ENCODE measurements around the gene RAET1L.
"Not testable (repeated sequence)": the region's sequence is repeated elsewhere in the genome, so short reads cannot be mapped to it uniquely, and the experiment has no call there.

RAET1L gene

DNA sequence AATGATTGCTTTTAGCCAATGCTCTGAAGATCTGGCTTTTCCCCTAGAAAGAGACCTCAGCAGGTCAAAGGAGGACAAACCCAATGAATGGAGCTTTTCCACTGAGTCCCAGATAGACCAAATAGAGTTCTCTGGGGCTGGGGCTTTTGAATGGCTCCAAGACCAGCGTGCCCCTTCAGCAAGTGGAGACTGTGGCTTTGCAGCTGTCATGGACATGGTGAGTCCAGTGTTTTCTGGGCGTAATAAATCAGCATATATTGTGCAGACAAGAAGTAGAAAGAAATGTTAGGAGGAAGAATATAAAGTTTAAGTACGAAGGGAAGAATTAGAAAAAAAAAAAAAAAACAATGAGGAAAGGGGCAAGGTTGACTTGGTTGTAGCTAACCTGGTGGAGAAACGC lies 33.5 kb downstream of the RAET1L start:
- no peak overlapping the region for H3K4me3 Mint-ChIP-seq

DNA sequence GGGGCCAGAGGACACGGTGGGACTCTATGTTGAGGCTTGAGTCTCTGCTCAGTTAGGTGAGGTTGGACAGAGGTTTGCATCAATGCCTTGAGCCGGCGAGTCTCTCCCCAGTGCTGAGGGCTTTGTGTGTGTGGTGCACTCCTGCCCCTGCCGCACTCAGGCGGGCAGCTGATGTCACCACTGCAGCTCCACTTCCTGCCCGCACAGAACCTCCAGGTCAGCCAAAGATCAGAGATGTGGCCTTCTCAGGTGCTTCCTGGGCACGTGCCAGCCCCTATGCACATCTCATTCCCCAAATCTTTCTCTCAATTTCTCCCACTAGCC lies 33.9 kb downstream of the RAET1L start:
- H3K9me3 Mint-ChIP-seq, H3K36me3 Mint-ChIP-seq, H3K27ac Mint-ChIP-seq: not testable (repeated sequence)
- Mint-ChIP-seq H3K4me3 (peak overlapping the region; percentile 81), H3K4me1 (peaks cover 24% of the 10 kb centered on the region), H3K27me3 (peaks cover 77% of the 10 kb centered on the region)

More for the DNA sequence above, 33.5 kb downstream of the RAET1L start:
- H3K36me3 Mint-ChIP-seq, result peaks cover 3% of the 10 kb centered on the region
- peaks cover 24% of the 10 kb centered on the region for H3K4me1 Mint-ChIP-seq
- no peak overlapping the region for H3K27ac Mint-ChIP-seq
- peaks cover 76% of the 10 kb centered on the region for H3K27me3 Mint-ChIP-seq
- H3K9me3 Mint-ChIP-seq, result peaks cover 8% of the 10 kb centered on the region

DNA sequence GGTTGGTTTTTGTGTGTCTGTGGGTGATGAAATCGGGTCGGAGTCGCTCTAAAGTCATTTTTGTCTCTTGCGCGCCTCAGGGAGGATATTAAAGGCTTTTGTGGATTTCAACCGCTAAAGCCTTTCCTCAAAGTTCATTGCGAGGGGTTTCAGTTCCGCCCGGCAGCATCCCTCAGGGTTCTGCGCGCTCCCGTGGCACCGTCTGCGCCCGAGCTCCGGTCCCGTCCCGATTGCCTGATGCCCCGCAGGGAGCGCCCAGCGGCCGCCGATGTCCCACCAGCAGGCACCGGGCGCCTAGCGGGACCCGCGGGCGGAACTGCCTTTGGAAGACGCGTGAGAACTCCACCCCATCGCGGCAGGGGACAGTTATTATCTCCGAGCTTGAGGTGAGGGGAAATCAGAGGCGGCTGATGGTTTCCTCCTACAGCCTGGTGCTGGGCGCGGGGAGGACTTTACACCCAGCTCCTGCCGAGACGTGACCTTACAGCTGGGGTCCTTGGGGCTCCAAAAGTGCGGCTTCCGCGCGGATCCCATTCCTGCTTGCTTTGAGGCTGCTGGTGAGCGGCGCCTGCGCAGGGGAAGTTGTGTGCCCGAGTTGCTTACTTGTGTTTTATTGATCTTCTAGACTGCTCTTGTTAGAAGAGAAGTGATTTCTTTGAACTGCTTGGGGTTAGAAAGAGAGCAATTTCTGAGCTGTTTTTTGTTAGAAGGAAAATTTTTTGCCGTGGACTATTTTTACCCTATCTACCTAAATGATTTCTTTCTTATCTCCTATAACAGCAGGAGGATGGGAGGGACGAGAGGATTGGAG lies 34.5 kb downstream of the RAET1L start:
- Mint-ChIP-seq H3K36me3 (peaks cover 3% of the 10 kb centered on the region), H3K27ac (no peak overlapping the region), H3K27me3 (peaks cover 80% of the 10 kb centered on the region), H3K4me3 (peak overlapping the region; percentile 81), H3K4me1 (peaks cover 24% of the 10 kb centered on the region), H3K9me3 (peaks cover 8% of the 10 kb centered on the region)

DNA sequence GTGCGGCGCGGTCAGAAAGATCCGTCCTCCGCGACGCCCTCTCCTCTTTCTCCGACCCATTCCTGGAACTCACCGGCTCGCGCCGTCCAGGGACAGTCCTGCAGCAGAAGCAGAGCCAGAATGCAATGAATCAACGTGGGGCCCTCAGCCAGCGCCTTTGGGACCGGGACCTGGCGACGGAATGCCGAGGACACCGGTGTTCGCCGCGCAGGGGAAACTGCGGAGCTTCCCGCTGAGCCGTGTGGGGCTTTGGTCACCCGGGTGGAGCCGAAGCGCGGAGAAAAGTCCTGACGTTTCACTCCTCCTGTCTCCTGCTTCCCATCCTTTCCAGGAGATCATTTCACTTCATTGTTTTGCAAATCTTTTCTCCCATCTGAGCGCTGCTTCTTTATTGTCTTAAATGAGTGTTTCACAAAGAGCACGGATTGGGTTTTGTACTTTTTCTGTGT lies 35.1 kb downstream of the RAET1L start:
- Mint-ChIP-seq H3K27ac (no peak overlapping the region), H3K9me3 (peaks cover 8% of the 10 kb centered on the region), H3K36me3 (peaks cover 3% of the 10 kb centered on the region), H3K4me3 (peak overlapping the region; percentile 81), H3K27me3 (peaks cover 79% of the 10 kb centered on the region), H3K4me1 (peaks cover 24% of the 10 kb centered on the region)

DNA sequence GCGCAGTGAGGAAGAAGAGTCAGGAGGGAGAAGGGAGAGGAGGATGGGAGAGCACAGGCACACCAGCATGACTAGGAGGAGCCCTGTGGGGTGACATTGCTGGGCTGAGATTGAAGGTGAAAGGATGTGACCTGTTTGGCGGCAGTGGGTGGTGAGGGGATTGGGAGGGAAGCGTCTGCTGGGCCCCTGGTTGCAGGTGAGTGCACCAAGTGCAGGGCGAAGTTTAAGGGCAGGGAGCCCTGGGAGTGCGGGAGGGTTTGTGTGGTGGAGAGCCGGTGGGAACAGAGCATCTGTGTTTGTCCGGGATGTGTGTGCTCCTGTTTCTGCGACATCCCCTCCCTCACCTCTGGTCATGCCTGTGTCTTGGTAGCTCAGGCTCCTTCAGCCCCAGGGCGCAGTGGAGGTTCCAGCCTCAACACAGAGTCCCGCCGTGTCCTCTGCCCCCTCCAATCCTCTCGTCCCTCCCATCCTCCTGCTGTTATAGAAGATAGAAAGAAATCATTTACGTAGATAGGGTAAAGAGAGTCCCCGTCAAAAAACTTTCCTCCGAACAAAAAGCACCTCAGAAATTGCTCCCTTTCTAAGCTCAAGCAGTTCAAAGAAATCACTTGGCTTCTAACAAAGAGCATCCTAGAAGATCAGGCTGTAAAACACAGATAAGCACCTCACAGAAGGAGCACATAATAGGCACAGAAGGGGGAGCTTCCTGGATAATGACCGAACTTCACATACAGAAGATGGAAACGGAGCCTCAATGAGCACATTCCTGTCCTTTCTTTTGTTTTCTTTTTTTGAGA lies 36.6 kb downstream of the RAET1L start:
- H3K4me3 Mint-ChIP-seq, result peak overlapping the region; percentile 24
- peaks cover 3% of the 10 kb centered on the region for H3K36me3 Mint-ChIP-seq
- H3K27ac Mint-ChIP-seq, result no peak overlapping the region

DNA sequence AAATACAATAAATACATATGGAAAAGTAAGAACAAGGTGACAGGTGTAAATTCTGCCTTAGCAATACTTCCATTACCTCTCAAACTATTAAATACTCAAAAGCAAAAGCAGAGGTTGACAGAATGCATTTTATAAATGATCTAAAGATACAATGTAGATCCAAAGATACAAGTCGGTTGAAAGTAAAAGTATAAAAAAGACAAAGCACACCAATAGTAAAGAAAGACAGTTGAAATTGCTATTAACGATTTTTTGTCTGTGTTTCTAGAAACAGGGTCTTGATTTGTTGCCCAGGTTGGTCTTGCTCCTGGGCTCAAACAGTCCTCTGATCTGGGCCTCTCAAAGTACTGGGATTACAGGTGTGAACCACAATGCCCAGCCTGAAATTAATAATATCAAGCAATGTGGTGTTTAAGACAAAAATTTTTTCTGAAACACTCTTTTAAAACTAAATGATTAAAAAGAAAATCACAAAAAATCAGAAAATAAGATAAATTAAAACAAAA lies 37.7 kb downstream of the RAET1L start:
- H3K9me3 Mint-ChIP-seq, result peaks cover 8% of the 10 kb centered on the region
- peaks cover 24% of the 10 kb centered on the region for H3K4me1 Mint-ChIP-seq
- no peak overlapping the region for H3K4me3 Mint-ChIP-seq
- no peak overlapping the region for H3K27ac Mint-ChIP-seq
- peaks cover 3% of the 10 kb centered on the region for H3K36me3 Mint-ChIP-seq
- H3K27me3 Mint-ChIP-seq, result peaks cover 72% of the 10 kb centered on the region

More for the DNA sequence above, 36.6 kb downstream of the RAET1L start:
- H3K27me3 Mint-ChIP-seq, result peaks cover 76% of the 10 kb centered on the region
- H3K9me3 Mint-ChIP-seq, result peaks cover 8% of the 10 kb centered on the region
- peaks cover 24% of the 10 kb centered on the region for H3K4me1 Mint-ChIP-seq

DNA sequence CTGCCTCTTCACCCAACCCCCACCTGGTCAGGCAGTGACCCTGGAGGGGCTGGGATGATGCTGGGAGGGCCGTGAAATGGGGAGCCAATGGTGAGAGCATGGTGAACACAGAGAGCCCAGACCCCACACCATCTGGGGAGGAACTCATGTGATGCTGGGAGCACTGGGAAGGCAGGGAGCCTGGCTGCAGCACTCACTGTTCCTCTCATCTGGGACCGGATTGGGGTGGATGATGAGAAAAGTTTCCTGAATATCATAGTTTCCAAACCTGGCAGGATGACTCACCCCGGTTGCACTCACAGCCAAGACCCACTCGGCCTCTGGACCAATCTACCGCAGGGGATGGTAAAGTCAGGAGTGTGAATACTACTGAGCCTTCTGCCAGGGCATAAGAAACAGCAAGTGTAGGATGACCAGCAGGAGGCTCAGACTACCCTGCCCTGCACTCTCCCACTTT lies 39.8 kb downstream of the RAET1L start:
- Mint-ChIP-seq H3K4me1 (peaks cover 12% of the 10 kb centered on the region), H3K36me3 (peaks cover 3% of the 10 kb centered on the region), H3K4me3 (no peak overlapping the region), H3K27me3 (peaks cover 67% of the 10 kb centered on the region), H3K27ac (no peak overlapping the region), H3K9me3 (peaks cover 8% of the 10 kb centered on the region)

DNA sequence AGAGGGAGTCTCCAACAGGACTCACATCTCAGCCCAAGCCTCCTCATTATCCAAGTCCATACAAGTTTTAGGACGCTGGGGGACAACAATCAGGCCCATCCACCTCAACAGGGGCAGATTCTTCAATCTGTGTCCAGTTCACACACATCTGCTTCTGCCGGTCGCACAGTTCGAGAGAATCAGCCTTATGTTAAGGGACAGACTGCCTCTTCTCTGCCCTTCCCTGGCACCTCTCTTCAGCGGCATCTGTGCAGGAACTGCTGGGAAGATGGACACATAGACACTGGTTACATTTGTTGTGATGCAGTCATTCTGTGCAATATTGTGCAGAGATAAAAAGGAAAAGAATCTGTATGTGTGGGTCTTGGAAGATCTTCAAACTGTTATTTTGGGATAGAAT lies 40.6 kb downstream of the RAET1L start:
- no peak overlapping the region for H3K4me3 Mint-ChIP-seq
- peaks cover 3% of the 10 kb centered on the region for H3K36me3 Mint-ChIP-seq
- peaks cover 4% of the 10 kb centered on the region for H3K4me1 Mint-ChIP-seq
- no peak overlapping the region for H3K27ac Mint-ChIP-seq
- H3K9me3 Mint-ChIP-seq, result peaks cover 8% of the 10 kb centered on the region
- peaks cover 63% of the 10 kb centered on the region for H3K27me3 Mint-ChIP-seq

DNA sequence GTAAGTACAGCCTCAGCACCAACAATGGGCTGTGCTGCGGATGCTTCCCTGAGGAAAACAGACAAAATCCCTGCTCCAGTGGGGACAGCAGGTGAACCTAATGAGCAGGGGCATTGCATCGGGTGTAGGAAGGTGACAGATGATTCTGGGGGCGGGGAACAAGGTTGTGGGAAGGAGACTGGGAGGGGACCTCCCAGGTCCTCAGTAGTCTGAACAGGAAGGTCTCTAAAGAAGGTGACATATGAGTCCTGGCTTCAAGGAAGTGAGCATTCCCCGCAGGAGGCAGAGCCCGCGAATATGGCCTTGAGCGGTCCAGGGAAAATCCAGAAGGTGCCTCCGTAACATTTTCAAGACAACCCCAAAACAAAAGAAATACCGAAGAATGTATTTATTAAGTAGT lies 42.2 kb downstream of the RAET1L start:
- Mint-ChIP-seq H3K27ac (no peak overlapping the region), H3K36me3 (peaks cover 2% of the 10 kb centered on the region), H3K9me3 (peaks cover 5% of the 10 kb centered on the region)

DNA sequence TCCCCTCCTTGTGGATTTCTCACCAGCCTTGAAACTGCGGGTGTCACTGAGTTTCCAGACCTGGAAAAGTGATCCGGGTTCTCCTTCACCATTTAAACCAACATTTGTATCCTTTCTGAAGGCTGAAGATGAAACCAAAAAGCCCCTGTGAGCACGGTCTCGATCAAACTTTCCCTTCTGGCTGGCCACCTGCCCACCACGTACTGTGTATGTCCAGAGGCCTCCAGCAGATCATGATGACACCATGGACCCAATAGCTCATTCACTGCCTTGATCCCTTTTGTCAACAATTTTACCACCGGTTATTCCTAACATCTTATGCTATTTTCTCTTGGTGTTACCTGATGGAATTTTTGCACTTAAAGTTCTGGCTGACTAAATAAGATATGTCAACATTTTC lies 46.0 kb downstream of the RAET1L start:
- H3K36me3 Mint-ChIP-seq, result no peaks in the 10 kb centered on the region
- H3K9me3 Mint-ChIP-seq, result no peaks in the 10 kb centered on the region
- H3K4me1 Mint-ChIP-seq, result no peaks in the 10 kb centered on the region
- peaks cover 40% of the 10 kb centered on the region for H3K27me3 Mint-ChIP-seq
- H3K4me3 Mint-ChIP-seq, result no peak overlapping the region
- peak overlapping the region; percentile 9 for H3K27ac Mint-ChIP-seq

More for the DNA sequence above, 42.2 kb downstream of the RAET1L start:
- Mint-ChIP-seq H3K4me3 (no peak overlapping the region), H3K27me3 (peaks cover 59% of the 10 kb centered on the region), H3K4me1 (no peaks in the 10 kb centered on the region)

DNA sequence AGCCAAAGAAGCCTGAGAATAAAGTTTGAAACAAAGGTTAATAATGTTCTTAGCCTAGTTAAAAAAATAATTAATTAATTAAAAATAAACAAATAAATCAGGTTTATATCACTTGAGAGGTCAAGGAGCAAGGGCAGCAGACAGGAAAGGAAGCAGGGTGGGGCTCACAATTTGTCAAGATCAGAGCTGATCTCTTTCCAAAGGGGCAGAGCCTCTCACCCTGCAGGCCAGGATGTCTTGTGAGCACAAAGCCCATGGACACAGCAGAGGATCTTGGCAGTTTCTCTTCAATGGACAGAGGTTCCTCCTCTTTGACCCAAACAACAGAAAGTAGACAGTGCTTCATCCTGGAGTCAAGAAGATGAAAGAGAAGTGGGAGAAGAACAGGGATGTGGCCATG lies 46.7 kb downstream of the RAET1L start:
- Mint-ChIP-seq H3K27me3 (peaks cover 43% of the 10 kb centered on the region), H3K9me3 (no peaks in the 10 kb centered on the region), H3K4me1 (no peaks in the 10 kb centered on the region), H3K27ac (no peak overlapping the region), H3K4me3 (no peak overlapping the region), H3K36me3 (no peaks in the 10 kb centered on the region)

DNA sequence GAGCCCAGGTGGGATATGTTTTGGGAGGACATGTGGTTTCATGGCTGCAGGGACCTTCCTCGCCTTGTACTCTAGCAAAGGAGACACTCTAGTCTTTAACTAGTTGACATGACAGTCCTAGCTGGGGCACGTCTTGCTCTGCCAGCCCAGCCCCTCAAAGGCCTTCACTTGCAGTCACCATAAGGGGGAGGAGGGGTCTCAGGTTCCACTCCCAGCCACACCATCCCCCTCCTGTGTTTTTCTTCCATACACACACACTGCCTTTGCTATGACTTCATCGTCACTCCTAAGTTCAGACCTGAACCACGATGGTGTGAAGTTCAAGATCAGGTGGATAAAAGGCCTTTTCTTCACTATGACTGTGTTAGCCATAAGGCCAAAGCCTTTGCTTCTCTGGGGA lies 48.1 kb downstream of the RAET1L start:
- no peak overlapping the region for H3K27ac Mint-ChIP-seq
- no peaks in the 10 kb centered on the region for H3K9me3 Mint-ChIP-seq
- H3K36me3 Mint-ChIP-seq, result no peaks in the 10 kb centered on the region
- no peaks in the 10 kb centered on the region for H3K4me1 Mint-ChIP-seq
- no peak overlapping the region for H3K4me3 Mint-ChIP-seq
- peaks cover 41% of the 10 kb centered on the region for H3K27me3 Mint-ChIP-seq

DNA sequence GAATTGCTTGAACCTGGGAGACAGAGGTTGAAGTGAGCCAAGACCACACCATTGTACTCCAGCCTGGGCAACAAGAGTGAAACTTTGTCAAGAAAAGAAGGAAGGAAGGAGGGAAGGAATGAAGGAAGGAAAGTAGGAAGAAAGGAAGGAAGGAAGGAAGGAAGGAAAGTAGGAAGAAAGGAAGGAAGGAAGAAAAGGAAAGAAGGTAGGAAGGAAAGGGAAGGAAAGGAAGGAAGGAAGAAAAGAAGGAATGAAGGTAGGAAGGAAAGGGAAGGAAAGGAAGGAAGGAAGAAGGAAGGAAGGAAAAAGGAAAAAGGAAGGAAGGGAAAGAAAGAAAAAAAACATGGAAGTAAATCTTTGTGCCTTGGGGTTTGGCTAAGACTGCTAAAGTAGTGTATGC lies 49.9 kb downstream of the RAET1L start:
- H3K36me3 Mint-ChIP-seq, result no peaks in the 10 kb centered on the region
- no peak overlapping the region for H3K4me3 Mint-ChIP-seq
- no peaks in the 10 kb centered on the region for H3K4me1 Mint-ChIP-seq
- peaks cover 39% of the 10 kb centered on the region for H3K27me3 Mint-ChIP-seq
- H3K27ac Mint-ChIP-seq, result peak overlapping the region; percentile 18
- H3K9me3 Mint-ChIP-seq, result no peaks in the 10 kb centered on the region

DNA sequence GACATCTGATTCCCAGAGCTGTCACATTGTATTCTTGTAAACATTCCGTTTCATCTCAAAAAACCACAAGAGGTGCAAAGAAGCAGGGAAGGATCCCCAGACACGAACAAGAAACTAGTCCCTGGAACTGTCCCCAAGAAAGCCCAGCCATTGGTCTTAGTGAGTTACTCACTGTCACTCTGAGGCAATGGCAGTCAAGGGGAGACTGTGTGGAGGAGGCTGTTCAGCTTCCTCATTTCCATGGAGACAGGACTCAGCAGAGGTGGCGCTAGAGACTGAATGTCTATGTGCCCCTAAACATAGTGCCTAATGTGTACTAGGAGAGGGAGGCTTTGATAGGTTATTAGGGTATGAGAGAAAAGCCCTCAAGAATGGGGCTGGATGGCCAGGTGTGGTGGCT lies 50.5 kb downstream of the RAET1L start:
- H3K4me3 Mint-ChIP-seq, result no peak overlapping the region
- no peaks in the 10 kb centered on the region for H3K36me3 Mint-ChIP-seq
- no peaks in the 10 kb centered on the region for H3K4me1 Mint-ChIP-seq
- H3K27me3 Mint-ChIP-seq, result peaks cover 41% of the 10 kb centered on the region
- H3K9me3 Mint-ChIP-seq, result no peaks in the 10 kb centered on the region
- H3K27ac Mint-ChIP-seq, result no peak overlapping the region

DNA sequence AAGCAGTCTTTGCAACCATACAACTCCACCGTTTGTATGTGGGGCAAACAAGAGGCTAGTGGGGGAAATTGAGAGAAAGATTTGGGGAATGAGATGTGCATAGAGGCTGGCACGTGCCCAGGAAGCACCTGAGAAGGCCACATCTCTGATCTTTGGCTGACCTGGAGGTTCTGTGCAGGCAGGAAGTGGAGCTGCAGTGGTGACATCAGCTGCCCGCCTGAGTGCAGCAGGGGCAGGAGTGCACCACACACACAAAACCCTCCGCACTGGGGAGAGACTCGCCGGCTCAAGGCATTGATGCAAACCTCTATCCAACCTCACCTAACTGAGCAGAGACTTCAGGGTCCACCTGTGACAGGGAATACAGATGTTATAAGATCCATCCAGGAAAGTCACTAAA lies 50.9 kb downstream of the RAET1L start:
- H3K4me1 Mint-ChIP-seq, H3K27ac Mint-ChIP-seq, H3K36me3 Mint-ChIP-seq, H3K9me3 Mint-ChIP-seq, H3K4me3 Mint-ChIP-seq: not testable (repeated sequence)
- peaks cover 43% of the 10 kb centered on the region for H3K27me3 Mint-ChIP-seq

DNA sequence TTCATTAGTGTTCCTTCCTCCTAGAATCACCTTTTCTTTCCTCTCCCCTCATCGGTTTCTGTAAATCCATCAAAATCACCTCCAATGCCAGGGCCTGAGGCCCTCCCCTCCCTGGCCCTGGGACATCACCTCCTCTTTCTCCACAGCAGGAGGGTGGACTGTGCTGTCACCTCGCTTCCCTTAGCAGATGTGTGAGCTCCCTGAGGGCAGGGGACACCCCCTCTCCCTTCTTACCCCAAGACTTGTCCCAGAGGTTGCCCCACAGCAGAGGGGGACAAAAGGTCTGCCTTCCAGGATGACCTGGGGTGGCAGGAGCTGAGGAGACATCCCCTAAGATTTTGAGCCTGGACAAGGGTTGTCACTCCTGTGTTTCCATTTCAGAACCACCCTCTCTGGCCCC lies 55.7 kb downstream of the RAET1L start:
- peaks cover 47% of the 10 kb centered on the region for H3K27me3 Mint-ChIP-seq
- peaks cover 12% of the 10 kb centered on the region for H3K4me1 Mint-ChIP-seq
- no peak overlapping the region for H3K27ac Mint-ChIP-seq
- no peak overlapping the region for H3K4me3 Mint-ChIP-seq
- H3K9me3 Mint-ChIP-seq, result no peaks in the 10 kb centered on the region
- H3K36me3 Mint-ChIP-seq, result no peaks in the 10 kb centered on the region

Measured in activated naive CD4-positive, alpha-beta T cell treated with anti-CD3 and anti-CD28 coated beads, Interleukin-2, amount 50 U/mL, for 24 hours (primary cell).